K562 (cell line): ENCODE measurements around the gene VASH1. TPM values are rescaled to one million over a fixed set of nuclear protein-coding genes. Genes with fewer than 3 reads are reported as not detected.

Source experiments
- ATAC-seq: fragments of 200-7000 bp; cut with Tn5 transposase; 3 replicates; pipeline ENCODE4 v1.9.1; 2020; ENCODE audit warnings: moderate library complexity
- BruUV-seq: library from RNA; stranded (reverse); fragments of 400-500 nt; replicated peaks from 2 replicates; lab custom pipeline; 2021; lab: Mats Ljungman, UMichigan
- CTCF ChIA-PET: fragments of 300-600 bp; formaldehyde crosslinking; extraction: SDS; loops from one replicate; lab custom pipeline; 2021; ENCODE audit warnings: low intra/inter-chr PET ratio; lab: Yijun Ruan, JAX
- POLR2A ChIA-PET: fragments of 300-600, 350-650 bp; sonication (Branson Sonifier 250); formaldehyde crosslinking; extraction: SDS; loops from one replicate; lab custom pipeline; 2021; ENCODE audit warnings: antibody characterized with exemption, inconsistent platforms; lab: Yijun Ruan, JAX
- DNase-seq, 4 experiments: peaks; one replicate each; pipeline versions ENCODE4 v3.0.0 to v3.0.0-alpha.2; 2011 to 2018; ENCODE audit warnings: low spot score in 3 of 4, mixed read lengths in 3 of 4; ENCODE audit errors: extremely low read depth in 1 of 4
- FAIRE-seq: peaks from 2 replicates; lab custom pipeline; 2011; peaks lifted over from hg19 to GRCh38; lab: Jason Lieb, UNC
- H2AFZ ChIP-seq: 2 replicates; pipeline ENCODE4 v1.6.0; 2011; ENCODE audit warnings: low read depth, low read length, control low read depth, inconsistent platforms
- H3K27ac ChIP-seq: fragments of 200-600 bp; 3 replicates; pipeline ENCODE4 v1.8.0; 2011; ENCODE audit warnings: low read depth, mild to moderate bottlenecking, control low read depth, inconsistent platforms, low read length, moderate library complexity, mixed read lengths; ENCODE audit errors: extremely low read depth
- H3K27me3 ChIP-seq, 2 experiments: fragments of 300-600 bp in 1 of 2; 2 replicates in 1 of 2; 3 replicates in 1 of 2; pipeline versions ENCODE4 v1.6.0 to v1.8.0; 2011; ENCODE audit warnings: inconsistent platforms in 2 of 2, low read length in 2 of 2, mild to moderate bottlenecking in 1 of 2, mixed read lengths in 1 of 2, moderate library complexity in 1 of 2; ENCODE audit not compliant: control insufficient read depth in 2 of 2, insufficient read depth in 2 of 2
- H3K36me3 ChIP-seq: fragments of 300-600 bp; 3 replicates; pipeline ENCODE4 v1.8.0; 2011; ENCODE audit warnings: mild to moderate bottlenecking, low read length, inconsistent platforms; ENCODE audit not compliant: control insufficient read depth, insufficient read depth
- H3K4me1 ChIP-seq, 2 experiments: fragments of 200-600 bp in 1 of 2; replicated peaks in 1 of 2; 2 replicates in 1 of 2; 3 replicates in 1 of 2; pipeline versions ENCODE4 v1.5.1 to v1.8.0; 2011; ENCODE audit warnings: inconsistent platforms in 2 of 2, low read length in 2 of 2, mild to moderate bottlenecking in 1 of 2, mixed read lengths in 1 of 2, moderate library complexity in 1 of 2; ENCODE audit not compliant: control insufficient read depth in 2 of 2, insufficient read depth in 2 of 2
- H3K4me2 ChIP-seq: 2 replicates; pipeline ENCODE4 v1.6.1; 2011; ENCODE audit warnings: low read length, control low read depth, inconsistent platforms, mixed read lengths; ENCODE audit not compliant: insufficient read depth
- H3K4me3 ChIP-seq: fragments of 200-600 bp; sonication (generic), shearing (Covaris generic); 2 replicates; pipeline ENCODE4 v1.5.1; 2016; ENCODE audit warnings: control low read depth, inconsistent platforms
- H3K79me2 ChIP-seq: fragments of 200-600 bp; 3 replicates; pipeline ENCODE4 v1.8.0; 2011; ENCODE audit warnings: low read length, inconsistent platforms; ENCODE audit not compliant: control insufficient read depth, insufficient read depth
- H3K9ac ChIP-seq, 2 experiments: 2 replicates each; pipeline versions ENCODE4 v1.6.0 to v1.6.1; 2011; ENCODE audit warnings: low read depth in 2 of 2, low read length in 2 of 2, control low read depth in 1 of 2, inconsistent platforms in 1 of 2, mild to moderate bottlenecking in 1 of 2, mixed read lengths in 1 of 2; ENCODE audit not compliant: insufficient read depth in 1 of 2
- H3K9me1 ChIP-seq: one replicate; pipeline ENCODE4 v1.6.0; 2011; ENCODE audit warnings: inconsistent platforms, mild to moderate bottlenecking, low read length, moderate library complexity; ENCODE audit not compliant: control insufficient read depth, insufficient read depth
- H3K9me3 ChIP-seq: replicated peaks from 2 replicates; pipeline ENCODE4 v1.5.1; 2011; ENCODE audit warnings: low read depth, low read length, inconsistent platforms; ENCODE audit not compliant: control insufficient read depth, insufficient read depth
- H4K20me1 ChIP-seq: replicated peaks from 2 replicates; pipeline ENCODE4 v1.6.1; 2011; ENCODE audit warnings: low read length, inconsistent platforms, mixed read lengths; ENCODE audit not compliant: control insufficient read depth, insufficient read depth
- CUX1 ChIP-seq: fragments of 200-800 bp; sonication (Bioruptor generic); IDR thresholded peaks from 2 replicates; pipeline ENCODE4 v1.6.1; 2016; ENCODE audit warnings: missing genetic modification characterization, missing compliant biosample characterization
- E2F4 ChIP-seq: sonication (generic); formaldehyde crosslinking; IDR thresholded peaks from 2 replicates; pipeline ENCODE4 v1.8.0; 2022; ENCODE audit warnings: mild to moderate bottlenecking, low read depth, missing genetic modification reagents
- NELFE ChIP-seq: IDR thresholded peaks from 2 replicates; pipeline ENCODE4 v1.6.1; 2011; ENCODE audit warnings: mild to moderate bottlenecking; ENCODE audit not compliant: insufficient read depth, insufficient read length
- OTX1 ChIP-seq: fragments of 450-650 bp; formaldehyde crosslinking; IDR thresholded peaks from 2 replicates; pipeline ENCODE4 v1.4.0; 2022; ENCODE audit warnings: mild to moderate bottlenecking
- PML ChIP-seq: IDR thresholded peaks from 2 replicates; pipeline ENCODE4 v1.6.1; 2012; ENCODE audit warnings: low read length, inconsistent platforms
- RFX5 ChIP-seq: IDR thresholded peaks from 2 replicates; pipeline ENCODE4 v1.6.1; 2011; ENCODE audit warnings: low read depth, mild to moderate bottlenecking, improper control_type of control experiment, low read length
- SETDB1 ChIP-seq: IDR thresholded peaks from one replicate; pipeline ENCODE4 v1.6.1; 2012; ENCODE audit warnings: low read length, control low read depth, inconsistent platforms
- TRIM24 ChIP-seq, 2 experiments: fragments of 450-650 bp; IDR thresholded peaks; 2 replicates each; pipeline ENCODE4 v1.6.1; 2016
- ZNF24 ChIP-seq: fragments of 450-650 bp; IDR thresholded peaks from 2 replicates; pipeline ENCODE4 v1.6.1; 2016
- ZNF316 ChIP-seq: fragments of 450-650 bp; IDR thresholded peaks from 2 replicates; pipeline ENCODE4 v1.6.1; 2016
- WGBS: fragments of 100-300 bp; shearing (Covaris generic); methylation state at CpG from one replicate; pipeline ENCODE4 v1.1.6; 2016; ENCODE audit warnings: low coverage, mixed read lengths; ENCODE audit not compliant: insufficient coverage; ENCODE audit errors: missing lambda C conversion rate; 5-methylcytosine and 5-hydroxymethylcytosine counted together
- in situ Hi-C: fragments of 300-500 bp; cut with MboI; formaldehyde crosslinking; loops from 4 replicates; pipeline ENCODE4 v1.15.0; 2018; ENCODE audit warnings: inconsistent platforms, mixed read lengths
- intact Hi-C: fragments of 100-400 bp; cut with micrococcal nuclease; formaldehyde crosslinking; loops from 2 replicates; pipeline ENCODE4 v1.14.2; 2022
- polyA plus RNA-seq, 8 experiments: library from polyadenylated mRNA; depleted of rRNA in 4 of 8; stranded (reverse) in 5 of 8; unstranded in 3 of 8; fragments of >200 nt; fragmentation: Nextera tagmentation in 2 of 8; fragmentation: Illumina TruSeq in 1 of 8; extraction: Ambion mirVana in 2 of 8; extraction: Trizol in 1 of 8; gene quantifications; 2 replicates each; pipeline versions ENCODE4 v1.2.1 to v1.2.3, GENCODE V29; 2011 to 2014; ENCODE audit warnings: inconsistent platforms in 1 of 8, missing spikeins in 1 of 8
- total RNA-seq, 7 experiments: library from RNA; depleted of rRNA in 6 of 7; stranded (reverse); fragments of >200 nt in 6 of 7; fragmentation: Illumina TruSeq in 2 of 7; extraction: Trizol in 2 of 7; gene quantifications; 2 replicates each; pipeline versions ENCODE4 v1.2.1 to v1.2.3, GENCODE V29; 2011 to 2021; ENCODE audit warnings: low replicate concordance in 1 of 7

The VASH1 gene
- total and polyA plus RNA-seq, 9 of the 15 experiments (the other 6 are each of a cell fraction or from before 2014, with no cell fraction given), result 0.01 to 0.43 (median 0.13) TPM; not detected in 1

DNA sequence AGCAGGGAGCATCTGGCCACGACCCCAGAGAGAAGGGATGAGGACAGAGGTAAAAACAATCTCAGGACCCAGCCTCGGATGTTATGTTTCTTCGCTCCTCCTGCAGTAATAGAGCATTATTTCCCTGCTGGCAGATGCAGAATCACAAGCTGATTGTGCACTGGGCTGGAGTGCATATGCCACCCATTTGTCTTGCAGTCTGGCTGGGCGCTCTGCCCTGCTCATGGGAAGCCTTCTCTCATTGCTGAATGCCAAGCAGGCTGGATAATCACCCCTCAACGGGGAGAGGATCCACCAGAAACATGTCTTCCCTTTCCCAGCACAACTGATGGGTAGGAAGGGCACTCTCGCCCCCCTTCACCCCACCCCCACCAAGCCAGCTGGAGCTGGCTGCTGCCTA lies 8.5 kb upstream of the VASH1 start:
- no peak for FAIRE-seq
- no TSS peak for BruUV-seq
- TF ChIP-seq NELFE (no peak), E2F4 (CRISPR knock-in tag) (no peak), OTX1 (CRISPR knock-in tag) (no peak), CUX1 (CRISPR knock-in tag) (no peak), RFX5 (no peak), SETDB1 (no peak), TRIM24 (IDR thresholded peaks at IDR 0.05) (no peak), ZNF24 (no peak), PML (no peak), ZNF316 (no peak)

More for the DNA sequence above, 8.5 kb upstream of the VASH1 start:
- no peak overlapping the region for H2AFZ ChIP-seq
- no peaks in the 10 kb centered on the region for H3K79me2 ChIP-seq
- no peaks in the 10 kb centered on the region for H3K9me3 ChIP-seq
- intact Hi-C loops, result no loop called here
- no peaks in the 10 kb centered on the region for H3K9me1 ChIP-seq
- no peak overlapping the region for H3K27ac ChIP-seq
- H4K20me1 ChIP-seq, result no peaks in the 10 kb centered on the region
- H3K4me2 ChIP-seq, result no peak overlapping the region
- DNase-seq (no peak), ATAC-seq (no peak)
- CTCF ChIA-PET, result no interaction called here
- H3K27me3 ChIP-seq, result peaks cover 0 to 30% of the 10 kb centered on the region in 2 experiments; a peak in 3 of 5 replicates
- H3K4me3 ChIP-seq, result no peak overlapping the region
- in situ Hi-C loops, result no loop called here
- H3K9ac ChIP-seq, result no peak overlapping the region
- no peaks in the 10 kb centered on the region for H3K36me3 ChIP-seq
- POLR2A ChIA-PET, result no interaction called here
- WGBS, result 3% methylated on average over 6 of the region's 6 CpGs
- no peaks in the 10 kb centered on the region for H3K4me1 ChIP-seq
